Measurements from ENCODE around the gene RPP25L. TPM values are rescaled to one million over a fixed set of nuclear protein-coding genes. Genes with fewer than 3 reads are reported as not detected.

Gene RPP25L
- total RNA-seq, 1 experiment from 2014 or later: 24.5 TPM

- TF ChIP-seq HMGXB4 (CRISPR knock-in tag; IDR thresholded peaks at IDR 0.05): no peak
- no peak for TF ChIP-seq E2F5 (CRISPR knock-in tag; IDR thresholded peaks at IDR 0.05)
- TF ChIP-seq JAZF1 (CRISPR knock-in tag; IDR thresholded peaks at IDR 0.05): no peak
- TF ChIP-seq SP1 (CRISPR knock-in tag; conservative IDR thresholded peaks at IDR 0.05): no peak
Measured at GRCh38 chr9:34606190-34606589, 5.7 kb downstream of the RPP25L start (continued).

GRCh38 chr9:34603610-34604231 lies 8.2 kb downstream of the RPP25L start:
- Mint-ChIP-seq H3K36me3 (no peaks in the 10 kb centered on the region), H3K9me3 (no peaks in the 10 kb centered on the region), H3K4me1 (peaks cover 9% of the 10 kb centered on the region), H3K27ac (no peak overlapping the region), H3K4me3 (no peak overlapping the region), H3K27me3 (ENCODE audit: low read depth) (no peaks in the 10 kb centered on the region; the same call in 1 of the 2 replicates)
- POLR2A ChIA-PET: interaction anchor here (1.0 kb wide), 1 partner anchor 13 kb away, joined by 3 read pairs; no protein-coding TSS in a partner anchor
- TF ChIP-seq ZNF121 (CRISPR knock-in tag; IDR thresholded peaks at IDR 0.05) (0 out of 2 replicates have a peak, but pooled peaks have one; percentile 33), ZNF532 (CRISPR knock-in tag; IDR thresholded peaks at IDR 0.05; ENCODE audit: borderline replicate concordance) (no peak), CTCF (IDR thresholded peaks at IDR 0.05) (peak; percentile 94)
- CTCF ChIA-PET: interaction anchor here (0.6 to 7.0 kb wide), 61 partner anchors 9 to 348 kb away, joined by 3 to 96 read pairs (median 5); partner anchors contain the start of genes ARID3C, DCTN3, DNAI1 and ENHO
- DNase-seq (ENCODE audit: low spot score): peak; percentile 96
- ATAC-seq: peak; percentile 93

- CTCF ChIA-PET: interaction anchor here (0.7 to 7.0 kb wide), 15 partner anchors 10 to 222 kb away, joined by 3 to 96 read pairs (median 16); partner anchors contain the start of gene DCTN3
- Mint-ChIP-seq H3K27ac (no peak overlapping the region), H3K27me3 (ENCODE audit: low read depth) (peaks cover 3% of the 10 kb centered on the region), H3K4me1 (peaks cover 9% of the 10 kb centered on the region), H3K9me3 (no peaks in the 10 kb centered on the region), H3K36me3 (no peaks in the 10 kb centered on the region), H3K4me3 (no peak overlapping the region)
- ATAC-seq: peak; percentile 57
- DNase-seq (ENCODE audit: low spot score): no peak
- POLR2A ChIA-PET: no interaction called here
- no peak for TF ChIP-seq RELA (CRISPR knock-in tag; IDR thresholded peaks at IDR 0.05; ENCODE audit: borderline replicate concordance)
- TF ChIP-seq STAT6 (CRISPR knock-in tag; conservative IDR thresholded peaks at IDR 0.05; ENCODE audit: low read depth): no peak
- TF ChIP-seq MAX (CRISPR knock-in tag; IDR thresholded peaks at IDR 0.05): no peak
- no peak for TF ChIP-seq PRDM15 (CRISPR knock-in tag; IDR thresholded peaks at IDR 0.05)
Measured at GRCh38 chr9:34601937-34602573, 9.8 kb downstream of the RPP25L start.
